GM19025 (cell line): ENCODE results near the gene INTS1.
"Not testable (repeated sequence)": the region's sequence is repeated elsewhere in the genome, so short reads cannot be mapped to it uniquely, and the experiment has no call there.

Experiments
- ATAC-seq: cut with Tn5 transposase; IDR thresholded peaks from one replicate; pipeline ENCODE4 v1.9.1; 2021; ENCODE audit warnings: mild to moderate bottlenecking, low read depth, moderate library complexity; ENCODE audit not compliant: unreplicated experiment

INTS1 gene

DNA sequence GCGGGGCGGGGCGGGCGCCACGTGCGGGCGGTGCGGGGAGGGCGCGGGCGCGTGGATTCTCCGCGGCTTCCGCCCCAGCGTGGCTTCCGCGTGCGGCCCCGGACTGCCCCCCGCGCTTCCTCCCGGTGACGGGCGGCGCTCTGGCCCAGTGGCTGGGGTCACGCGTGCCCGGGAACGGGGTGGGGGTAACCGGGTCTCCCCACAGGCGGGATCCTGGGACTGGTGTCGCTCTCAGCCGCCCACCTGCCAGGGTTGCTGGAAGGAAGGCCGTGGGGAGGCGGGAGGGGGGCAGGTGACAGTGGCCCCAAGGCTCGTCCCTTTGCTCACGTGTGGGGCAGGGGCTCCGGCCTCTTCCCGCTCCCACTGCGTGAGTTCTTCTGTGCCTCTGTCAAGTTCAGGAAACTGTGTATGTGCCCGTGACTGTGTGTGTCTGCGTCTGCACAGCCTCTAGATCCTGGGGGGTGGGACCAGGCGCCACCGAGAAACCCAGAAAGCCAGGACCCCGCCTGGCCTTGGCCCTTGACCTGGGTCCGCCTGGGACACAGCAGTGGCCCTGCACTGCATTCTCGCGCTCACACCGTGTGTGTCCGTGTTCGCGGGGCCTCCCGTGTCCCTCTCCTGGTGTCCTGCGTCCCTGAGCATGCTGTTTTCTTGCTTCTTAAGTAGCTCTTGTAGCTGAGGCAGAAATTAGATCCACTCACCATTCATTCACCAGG is 27.2 kb upstream of the INTS1 start:
- peak; percentile 27 for ATAC-seq

DNA sequence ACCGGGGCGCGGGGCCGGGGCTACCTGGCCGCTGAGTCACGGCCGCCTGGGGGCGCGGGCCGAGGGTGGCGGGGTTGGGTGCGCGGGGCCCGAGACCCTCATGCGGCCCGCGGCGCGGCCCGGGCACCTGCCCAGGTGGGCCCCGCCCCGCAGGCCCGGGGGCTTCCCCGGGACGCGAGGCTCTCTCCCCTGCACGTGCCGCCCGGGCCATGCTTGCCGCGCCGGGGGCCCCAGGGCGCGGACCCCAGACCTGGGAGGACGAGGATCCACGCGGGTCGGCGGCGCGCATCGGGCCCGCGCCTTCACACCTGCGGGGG is 26.7 kb upstream of the INTS1 start:
- peak; percentile 23 for ATAC-seq

DNA sequence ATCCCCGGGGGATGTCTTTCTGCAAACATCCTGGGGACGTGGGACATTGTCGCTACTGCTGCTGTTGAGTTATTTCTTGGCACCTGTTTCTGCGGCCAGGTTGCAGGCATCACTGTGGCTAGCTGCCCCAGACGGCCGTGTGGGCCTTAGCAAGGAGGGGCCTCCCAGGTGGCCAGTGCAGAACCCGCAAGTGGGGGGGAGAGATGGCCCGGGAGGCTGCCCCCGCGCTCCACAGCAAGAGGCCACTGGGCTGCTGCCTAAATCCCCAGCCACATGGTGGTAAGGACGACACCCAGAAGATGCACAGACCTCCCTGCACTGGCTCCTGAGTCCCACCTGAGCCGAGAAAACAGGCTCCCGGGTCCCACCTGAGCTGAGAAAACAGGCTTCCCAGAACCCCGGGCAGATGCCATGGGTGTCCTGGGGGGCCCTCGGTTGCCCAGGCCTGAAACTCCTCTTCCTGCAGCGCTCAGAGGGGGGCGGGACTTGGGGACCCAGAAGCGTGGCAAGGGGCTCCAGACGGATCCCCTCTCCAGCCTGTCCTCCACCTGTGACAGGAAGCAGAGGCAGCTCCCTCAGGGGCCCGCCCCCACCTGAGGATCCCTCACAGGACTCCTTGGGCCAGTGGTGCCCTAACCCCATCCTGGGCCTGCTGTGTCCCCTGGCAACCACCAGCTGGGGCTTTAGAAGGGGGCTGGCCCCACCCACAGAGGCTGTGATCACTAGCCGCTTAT is 25.4 kb upstream of the INTS1 start:
- ATAC-seq = no peak

DNA sequence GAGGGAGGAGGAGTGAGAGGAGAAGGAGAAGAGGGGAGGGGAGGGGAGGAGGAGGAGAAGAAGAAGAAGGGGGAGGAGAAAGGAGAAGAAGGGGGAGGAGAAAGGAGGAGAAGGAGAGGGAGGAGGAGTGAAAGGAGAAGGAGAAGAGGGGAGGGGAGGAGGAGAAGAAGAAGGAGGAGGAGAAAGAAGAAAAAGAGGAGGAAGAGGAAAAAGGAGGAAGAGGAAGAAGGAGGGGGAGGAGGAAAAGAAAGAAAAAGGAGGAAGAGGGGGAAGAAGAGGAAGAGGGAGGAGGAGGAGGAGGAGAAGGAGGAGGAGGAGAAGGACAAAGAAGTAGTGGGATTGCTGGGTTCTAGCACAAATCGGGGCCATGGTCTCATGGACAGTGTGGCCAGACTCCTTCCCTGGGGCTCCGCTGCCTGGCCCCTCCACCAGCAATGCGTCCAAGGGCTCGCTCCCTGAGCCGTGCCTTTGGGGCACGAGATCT is 22.1 kb upstream of the INTS1 start:
- ATAC-seq = no peak

DNA sequence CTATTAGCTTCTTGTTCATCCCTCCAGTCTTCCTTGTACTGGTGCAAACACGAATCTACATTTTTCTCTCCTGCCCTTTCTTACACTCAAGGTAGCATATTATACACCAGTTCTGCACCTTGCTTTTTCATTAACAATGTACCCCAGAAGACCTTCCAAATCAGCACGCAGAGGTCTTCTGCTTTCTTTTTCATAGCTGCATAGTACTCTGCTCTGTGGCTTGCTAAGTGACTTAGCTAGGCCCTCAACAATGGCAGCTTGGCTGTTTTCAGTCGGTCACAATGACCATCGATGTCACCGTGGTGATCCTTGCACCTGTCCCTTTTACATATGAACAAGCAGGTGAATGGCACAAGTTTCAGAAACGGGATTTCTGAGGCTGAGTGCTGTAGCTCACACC is 21.2 kb upstream of the INTS1 start:
- ATAC-seq = no peak

DNA sequence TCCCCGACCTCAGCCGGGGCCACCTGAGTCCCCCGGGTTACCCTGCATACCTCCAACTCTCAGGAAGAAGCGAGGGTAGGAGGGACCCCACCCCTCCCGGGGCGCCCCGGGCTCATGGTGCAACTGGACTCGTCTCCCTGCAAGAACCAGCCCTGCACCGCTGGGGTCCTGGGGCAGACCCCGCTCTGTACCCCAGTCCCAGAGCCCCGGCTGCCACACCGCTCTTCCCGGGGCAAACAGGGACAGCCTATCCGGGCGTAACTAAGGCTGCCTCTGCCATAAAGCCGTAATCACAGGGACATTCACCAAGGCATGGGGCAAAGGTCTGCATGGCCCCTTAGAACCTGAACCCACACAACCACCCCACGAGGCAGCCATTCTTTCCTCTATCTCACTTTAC is 19.7 kb upstream of the INTS1 start:
- no peak for ATAC-seq

DNA sequence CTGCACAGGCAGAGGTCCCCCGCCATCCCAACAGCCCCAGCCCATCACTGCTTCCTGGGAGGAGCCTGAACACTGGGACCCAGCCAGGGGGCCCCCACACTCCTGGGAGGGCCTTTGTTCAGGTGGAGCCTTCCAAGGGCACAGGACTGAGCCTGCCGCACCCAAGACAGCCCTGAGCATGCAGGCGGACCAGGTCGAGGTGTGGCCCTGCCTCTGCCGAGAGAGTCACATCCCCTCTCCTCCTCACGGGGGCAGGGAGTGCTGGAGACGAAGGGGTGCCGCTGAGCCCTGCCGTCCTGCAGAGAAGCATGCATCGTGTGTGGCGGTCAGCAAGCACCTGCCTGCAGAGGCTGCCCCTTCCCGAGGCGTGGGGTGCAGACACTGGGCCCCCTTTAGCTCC is 19.0 kb upstream of the INTS1 start:
- ATAC-seq = no peak

DNA sequence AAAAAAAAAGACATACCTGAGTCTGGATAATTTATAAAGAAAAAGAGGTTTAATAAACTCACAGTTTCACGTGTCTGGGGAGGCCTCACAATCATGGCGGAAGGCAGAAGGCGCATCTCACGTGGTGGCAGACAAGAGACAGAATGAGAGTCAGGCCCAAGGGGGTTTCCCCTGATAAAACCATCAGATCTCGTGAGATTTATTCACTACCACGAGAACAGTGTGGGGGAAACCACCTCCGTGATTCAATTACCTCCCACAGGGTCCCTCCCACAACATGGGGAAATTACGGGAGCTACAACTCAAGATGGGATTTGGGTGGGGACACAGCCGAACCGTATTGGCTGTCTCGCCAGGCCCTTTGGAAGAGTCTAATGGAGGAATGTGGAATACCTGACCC is 17.3 kb upstream of the INTS1 start:
- no peak for ATAC-seq

DNA sequence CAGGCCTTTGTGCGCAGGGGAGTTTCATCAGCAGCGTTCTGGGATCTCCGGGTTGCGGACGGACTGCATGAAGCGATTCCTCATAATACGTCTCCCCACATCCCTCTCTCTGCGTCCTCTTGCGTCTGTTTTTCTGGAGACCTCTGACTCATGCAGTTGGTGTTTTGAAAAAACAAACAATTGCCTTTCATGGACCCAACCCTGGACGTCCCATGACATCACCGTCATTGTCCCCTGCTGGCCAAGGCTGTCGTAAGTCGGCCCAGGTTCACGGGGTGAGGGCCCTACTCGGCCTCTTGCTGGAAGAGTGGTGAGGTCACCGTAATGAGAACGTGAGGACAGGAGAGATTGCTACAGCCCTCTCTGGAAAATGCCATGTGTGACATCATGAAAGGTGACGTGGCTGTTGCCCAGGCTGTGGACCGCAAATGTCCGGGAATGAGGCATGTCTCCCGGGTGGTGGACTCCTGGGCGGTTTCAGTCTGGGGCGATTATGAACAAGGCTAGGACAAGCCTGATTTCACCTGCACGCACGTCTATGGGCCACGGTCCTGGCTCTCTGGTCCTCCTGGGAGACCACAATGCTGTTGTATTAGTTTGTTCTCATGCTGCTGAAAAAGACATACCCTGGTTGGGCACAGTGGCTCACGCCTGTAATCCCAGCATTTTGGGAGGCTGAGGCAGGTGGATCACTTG is 16.5 kb upstream of the INTS1 start:
- ATAC-seq = no peak

- ATAC-seq = not testable (repeated sequence)
These were observed 15.2 kb upstream of the INTS1 start for GRCh38 chr7:1519322-1519922.

DNA sequence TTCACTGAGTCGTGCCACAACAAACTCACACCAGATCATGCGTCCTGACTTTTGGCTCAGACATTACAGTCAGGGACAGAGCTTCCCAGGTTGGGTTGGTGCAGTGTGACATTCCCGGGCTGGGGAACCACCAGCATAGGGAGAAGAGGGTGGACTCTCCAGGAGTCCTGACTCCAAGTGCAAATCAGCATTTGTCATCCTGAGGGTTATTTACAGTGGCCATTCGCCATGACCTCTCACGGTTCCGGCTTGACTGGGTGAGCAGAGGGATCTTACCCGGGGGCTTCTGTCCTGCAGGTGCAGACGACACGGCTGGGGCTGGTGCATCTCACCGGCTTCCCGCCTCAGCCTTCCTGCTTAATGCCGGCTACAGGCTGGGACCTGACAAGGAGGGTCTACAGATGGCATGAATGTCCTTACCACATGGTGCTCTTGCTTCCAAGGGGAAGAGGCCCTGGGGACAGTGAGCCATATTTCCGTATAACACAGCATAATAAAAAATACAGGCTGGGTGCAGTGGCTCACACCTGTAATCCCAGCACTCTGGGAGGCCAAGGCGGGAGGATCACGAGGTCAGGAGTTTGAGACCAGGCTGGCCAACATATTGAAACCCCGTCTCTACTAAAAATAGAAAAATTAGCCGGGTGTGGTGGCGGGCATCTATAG is 12.5 kb upstream of the INTS1 start:
- ATAC-seq = no peak

GRCh38 chr7:1515509-1515967 is 11.3 kb upstream of the INTS1 start:
- ATAC-seq = not testable (repeated sequence)

GRCh38 chr7:1514995-1515401 is 10.8 kb upstream of the INTS1 start:
- no peak for ATAC-seq

DNA sequence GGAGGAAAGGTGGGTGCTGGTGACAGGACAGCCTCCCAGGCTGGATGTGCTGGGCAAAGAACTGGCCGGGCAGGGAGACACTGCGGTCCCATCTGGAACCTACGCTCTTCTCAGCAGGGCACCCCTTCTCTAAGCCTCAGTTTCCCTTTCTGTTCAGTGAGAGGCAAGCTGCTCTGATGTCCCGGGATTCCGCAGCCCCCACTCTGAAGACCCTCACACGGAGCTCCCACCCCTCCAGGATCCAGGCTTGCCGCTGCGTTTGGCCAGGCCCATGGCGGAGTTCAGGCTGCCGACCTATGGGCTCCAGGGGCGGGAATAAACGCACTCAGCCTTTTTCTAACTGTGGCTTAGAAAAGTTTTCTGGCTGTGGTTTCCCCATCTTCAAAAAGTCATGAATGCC is 10.2 kb upstream of the INTS1 start:
- ATAC-seq = no peak

DNA sequence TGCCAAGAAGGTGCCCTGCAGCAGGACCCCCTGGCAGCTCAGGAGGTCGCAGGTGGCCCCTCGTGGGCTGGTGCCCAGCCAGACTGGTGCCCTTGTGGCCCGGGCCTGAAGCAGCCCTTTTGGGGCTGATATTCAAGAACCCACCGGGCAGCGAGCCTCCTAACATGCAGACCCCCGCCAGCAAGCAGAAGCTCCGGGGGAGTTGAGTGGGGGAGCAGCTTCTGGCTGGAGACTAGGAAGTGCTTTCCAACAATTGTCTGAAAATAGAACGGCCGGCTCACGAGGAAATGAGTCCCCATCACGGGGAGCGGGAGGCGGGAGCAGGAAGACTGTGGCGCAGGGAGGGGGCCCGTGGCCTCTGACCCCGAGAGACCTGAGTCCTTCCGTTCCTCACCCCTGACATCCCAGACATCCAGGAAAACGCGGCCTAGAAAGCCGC is 9.5 kb upstream of the INTS1 start:
- no peak for ATAC-seq

- ATAC-seq = no peak
These were observed 8.8 kb upstream of the INTS1 start for GRCh38 chr7:1512781-1513656.

DNA sequence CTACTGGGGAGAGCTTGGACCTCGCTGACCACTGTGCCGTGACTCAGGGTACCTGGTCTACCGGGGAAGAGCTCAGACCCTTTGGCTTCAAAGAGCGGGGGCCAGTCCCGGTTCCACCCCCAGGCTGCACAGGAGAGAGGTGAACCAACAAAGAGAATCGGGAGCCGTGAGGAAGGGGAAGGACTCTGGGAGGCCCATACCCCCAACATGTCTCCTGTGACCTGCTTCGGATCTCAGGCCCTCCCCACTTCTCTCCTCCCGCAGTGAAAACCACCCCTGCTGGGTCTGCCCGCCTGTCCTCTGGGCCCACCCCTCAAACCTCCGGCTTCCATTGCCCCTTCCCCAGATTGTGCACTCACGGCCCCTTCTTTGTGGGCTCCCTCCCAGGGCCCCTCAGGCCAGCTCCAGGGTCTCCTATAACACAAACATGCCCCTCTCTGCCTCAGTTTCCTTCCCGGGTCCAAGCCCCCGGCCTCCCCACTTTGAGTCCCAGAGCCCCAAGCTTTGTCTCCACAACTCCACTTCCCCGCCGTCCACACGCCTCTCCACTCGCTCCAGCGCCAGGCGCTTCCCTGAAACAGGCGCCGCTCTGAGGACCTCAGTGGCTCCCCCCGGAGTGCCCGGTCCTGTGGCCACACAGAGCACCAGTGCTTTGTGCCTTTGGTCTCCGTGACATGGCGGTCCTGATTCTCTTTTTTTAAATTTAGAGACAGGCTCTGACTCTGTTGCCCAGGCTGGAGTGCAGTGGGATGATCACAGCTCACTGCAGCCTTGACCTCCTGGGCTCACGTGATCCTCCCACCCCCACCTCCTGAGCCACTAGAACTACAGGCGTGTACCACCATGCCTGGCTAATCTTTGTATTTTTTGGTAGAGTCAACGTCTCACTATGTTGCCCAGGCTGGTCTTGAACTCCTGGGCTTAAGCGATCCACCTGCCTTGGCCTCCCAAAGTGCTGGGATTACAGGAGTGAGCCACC is 7.5 kb upstream of the INTS1 start:
- no peak for ATAC-seq

- ATAC-seq = no peak
These were observed 6.6 kb upstream of the INTS1 start for GRCh38 chr7:1510780-1511154.
